ENCODE results near the gene PARP16. TPM values are rescaled to one million over a fixed set of nuclear protein-coding genes. Genes with fewer than 3 reads are reported as not detected.

PARP16 gene
- total and polyA plus RNA-seq, 2 donors from 2014 or later = 7.0 to 7.8 TPM

- H3K27ac ChIP-seq (ENCODE audit: low read depth in 2 of 2, low read length in 2 of 2) = no peak overlapping the region
- no peaks in the 10 kb centered on the region for H3K36me3 ChIP-seq (ENCODE audit: control insufficient read depth in 2 of 3, insufficient read depth in 3 of 3, low read length in 3 of 3)
- H3K9me3 ChIP-seq (ENCODE audit: control insufficient read depth in 2 of 3, insufficient read depth in 1 of 3, low read length in 3 of 3) = no peaks in the 10 kb centered on the region
- TF ChIP-seq, protein P1, sequence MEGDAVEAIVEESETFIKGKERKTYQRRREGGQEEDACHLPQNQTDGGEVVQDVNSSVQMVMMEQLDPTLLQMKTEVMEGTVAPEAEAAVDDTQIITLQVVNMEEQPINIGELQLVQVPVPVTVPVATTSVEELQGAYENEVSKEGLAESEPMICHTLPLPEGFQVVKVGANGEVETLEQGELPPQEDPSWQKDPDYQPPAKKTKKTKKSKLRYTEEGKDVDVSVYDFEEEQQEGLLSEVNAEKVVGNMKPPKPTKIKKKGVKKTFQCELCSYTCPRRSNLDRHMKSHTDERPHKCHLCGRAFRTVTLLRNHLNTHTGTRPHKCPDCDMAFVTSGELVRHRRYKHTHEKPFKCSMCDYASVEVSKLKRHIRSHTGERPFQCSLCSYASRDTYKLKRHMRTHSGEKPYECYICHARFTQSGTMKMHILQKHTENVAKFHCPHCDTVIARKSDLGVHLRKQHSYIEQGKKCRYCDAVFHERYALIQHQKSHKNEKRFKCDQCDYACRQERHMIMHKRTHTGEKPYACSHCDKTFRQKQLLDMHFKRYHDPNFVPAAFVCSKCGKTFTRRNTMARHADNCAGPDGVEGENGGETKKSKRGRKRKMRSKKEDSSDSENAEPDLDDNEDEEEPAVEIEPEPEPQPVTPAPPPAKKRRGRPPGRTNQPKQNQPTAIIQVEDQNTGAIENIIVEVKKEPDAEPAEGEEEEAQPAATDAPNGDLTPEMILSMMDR (IDR thresholded peaks at IDR 0.05; ENCODE audit: borderline replicate concordance, extremely low read depth, insufficient read depth) = no peak
- H3K9ac ChIP-seq (ENCODE audit: low read length in 3 of 3) = no peak overlapping the region
- intact Hi-C loops (cut with DNase I) = no loop called here
- FAIRE-seq = no peak
- H3K4me3 ChIP-seq (ENCODE audit: low read length in 3 of 3) = no peak overlapping the region
- no peaks in the 10 kb centered on the region for H3K4me1 ChIP-seq (ENCODE audit: control insufficient read depth in 2 of 3, insufficient read depth in 2 of 3, low read depth in 1 of 3, low read length in 3 of 3)
- DNase-seq = peak; percentile 81 to 91 (median 88)
- no peaks in the 10 kb centered on the region for H3K27me3 ChIP-seq (ENCODE audit: control insufficient read depth, insufficient read depth, low read length)
Measured at GRCh38 chr15:65312400-65312916, 25.8 kb upstream of the PARP16 start.

DNA sequence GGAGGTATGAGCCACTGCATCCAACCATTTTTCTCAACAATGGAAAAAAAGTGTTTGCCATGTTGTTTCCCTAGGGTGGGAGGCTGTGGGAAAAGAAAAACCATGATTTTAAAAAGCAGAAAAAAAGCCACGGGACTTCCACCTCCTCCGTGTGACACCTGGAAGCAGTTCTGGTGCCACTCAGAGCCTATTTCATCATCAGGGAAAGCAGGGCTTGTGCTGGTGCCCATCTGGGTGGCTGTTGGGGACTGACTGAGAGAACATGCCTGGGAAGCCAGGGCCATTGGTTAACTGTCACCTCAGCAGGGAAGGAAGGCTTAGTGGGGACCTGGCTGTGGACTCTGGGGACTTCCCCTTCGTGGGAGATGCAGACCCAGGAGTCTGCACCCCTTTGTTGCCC, 25.1 kb upstream of the PARP16 start:
- peak in 2 of 5 donors; percentile 21 to 22 for DNase-seq
- H3K27ac ChIP-seq (ENCODE audit: low read depth in 2 of 2, low read length in 2 of 2) = no peak overlapping the region
- H3K4me1 ChIP-seq (ENCODE audit: control insufficient read depth in 2 of 3, insufficient read depth in 2 of 3, low read depth in 1 of 3, low read length in 3 of 3) = no peaks in the 10 kb centered on the region
- H3K9me3 ChIP-seq (ENCODE audit: control insufficient read depth in 2 of 3, insufficient read depth in 1 of 3, low read length in 3 of 3) = no peaks in the 10 kb centered on the region
- no peaks in the 10 kb centered on the region for H3K36me3 ChIP-seq (ENCODE audit: control insufficient read depth in 2 of 3, insufficient read depth in 3 of 3, low read length in 3 of 3)
- intact Hi-C loops (cut with DNase I) = no loop called here
- no peak overlapping the region for H3K4me3 ChIP-seq (ENCODE audit: low read length in 3 of 3)
- FAIRE-seq = no peak
- no peak overlapping the region for H3K9ac ChIP-seq (ENCODE audit: low read length in 3 of 3)
- H3K27me3 ChIP-seq (ENCODE audit: control insufficient read depth, insufficient read depth, low read length) = no peaks in the 10 kb centered on the region
- TF ChIP-seq, protein P1 (IDR thresholded peaks at IDR 0.05; ENCODE audit: borderline replicate concordance, extremely low read depth, insufficient read depth) = no peak

DNA sequence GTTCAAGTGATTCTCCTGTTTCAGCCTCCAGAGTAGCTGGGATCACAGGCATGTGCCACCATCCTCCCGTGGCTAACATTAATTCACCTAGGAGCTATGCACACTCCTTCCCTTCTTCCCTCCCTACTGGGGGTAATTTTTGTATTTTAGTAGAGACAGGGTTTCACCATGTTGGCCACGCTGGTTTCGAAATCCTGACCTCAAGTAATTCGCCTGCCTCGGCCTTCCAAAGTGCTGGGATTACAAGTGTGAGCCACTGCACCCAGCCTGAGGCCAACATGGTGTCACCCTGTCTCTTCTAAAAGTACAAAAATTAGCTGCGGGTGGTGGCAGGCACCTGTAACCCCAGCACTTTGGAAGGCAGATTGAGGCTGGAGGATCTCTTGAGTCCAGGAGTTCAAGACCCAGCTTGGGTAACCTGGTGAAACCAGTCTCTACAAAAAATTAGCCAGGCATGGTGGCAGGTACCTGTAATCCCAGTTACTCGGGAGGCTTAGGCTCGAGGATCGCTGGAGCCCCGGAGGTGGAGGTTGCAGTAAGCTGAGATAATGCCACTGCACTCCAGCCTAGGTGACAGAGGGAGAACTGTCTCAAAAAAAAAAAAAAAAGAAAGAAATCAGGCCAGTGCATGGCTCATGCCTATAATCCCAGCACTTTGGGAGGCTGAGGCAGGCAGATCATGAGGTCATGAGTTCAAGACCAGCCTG, 23.9 kb upstream of the PARP16 start:
- Histone ChIP-seq H3K36me3 (ENCODE audit: control insufficient read depth in 2 of 3, insufficient read depth in 3 of 3, low read length in 3 of 3) (no peaks in the 10 kb centered on the region), H3K4me3 (ENCODE audit: low read length in 3 of 3) (no peak overlapping the region), H3K9ac (ENCODE audit: low read length in 3 of 3) (no peak overlapping the region), H3K9me3 (ENCODE audit: control insufficient read depth in 2 of 3, insufficient read depth in 1 of 3, low read length in 3 of 3) (no peaks in the 10 kb centered on the region), H3K27me3 (ENCODE audit: control insufficient read depth, insufficient read depth, low read length) (no peaks in the 10 kb centered on the region), H3K27ac (ENCODE audit: low read depth in 2 of 2, low read length in 2 of 2) (no peak overlapping the region), H3K4me1 (ENCODE audit: control insufficient read depth in 2 of 3, insufficient read depth in 2 of 3, low read depth in 1 of 3, low read length in 3 of 3) (no peaks in the 10 kb centered on the region)
- FAIRE-seq (no peak), DNase-seq (peak in 1 of 5 donors; percentile 30)
- TF ChIP-seq, protein P1 (IDR thresholded peaks at IDR 0.05; ENCODE audit: borderline replicate concordance, extremely low read depth, insufficient read depth) = no peak
- intact Hi-C loops (cut with DNase I) = no loop called here

Measured in kidney (tissue), 14 donors.